ENCODE measurements around the gene SLC5A9. TPM values are rescaled to one million over a fixed set of nuclear protein-coding genes. Genes with fewer than 3 reads are reported as not detected.

Gene SLC5A9
- total RNA-seq, 1 experiment from 2014 or later: not detected

DNA sequence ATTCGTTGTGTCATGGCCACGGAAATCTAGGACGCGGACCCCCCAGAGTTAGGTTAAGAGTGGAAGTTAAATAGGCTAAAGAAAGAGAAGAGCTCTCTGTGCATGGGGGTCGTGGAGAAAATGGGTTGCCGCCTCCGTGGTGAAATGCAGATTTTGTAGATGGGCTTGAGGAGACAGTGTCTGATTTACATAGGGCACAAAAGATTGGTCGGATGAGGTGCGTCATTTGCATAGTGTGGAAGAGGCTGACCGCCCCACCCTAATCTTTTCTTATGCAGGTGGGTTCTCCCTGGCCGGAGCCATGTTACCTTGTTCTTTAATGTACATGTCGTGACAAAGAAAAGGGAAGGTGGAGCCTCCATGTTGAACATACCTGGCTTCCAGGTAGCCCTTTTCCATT lies 14.3 kb upstream of the SLC5A9 start:
- H3K9me2 ChIP-seq (ENCODE audit: insufficient read depth): no peaks in the 10 kb centered on the region
- RAD21 ChIA-PET (ENCODE audit: low non-redundant PET in 1 of 2, low total read pairs in 2 of 2, uncharacterized antibody in 2 of 2, unreplicated experiment in 2 of 2): no interaction called here
- no peaks in the 10 kb centered on the region for H3K9me3 ChIP-seq (ENCODE audit: control insufficient read depth in 1 of 2, insufficient read depth in 1 of 2, low read depth in 1 of 2, low read length in 2 of 2)
- no peak overlapping the region for H3K9ac ChIP-seq (ENCODE audit: low read length)
- no peaks in the 10 kb centered on the region for H4K20me1 ChIP-seq (ENCODE audit: insufficient read depth)
- CTCF ChIA-PET: no interaction called here
- no peaks in the 10 kb centered on the region for H3K4me1 ChIP-seq (ENCODE audit: control insufficient read depth in 1 of 2, insufficient read depth in 2 of 2, low read length in 2 of 2)
- no peak overlapping the region for H3K4me2 ChIP-seq (ENCODE audit: low read length)
- no peaks in the 10 kb centered on the region for H3K36me3 ChIP-seq (ENCODE audit: control insufficient read depth in 1 of 2, insufficient read depth in 2 of 2, low read length in 2 of 2)
- no peaks in the 10 kb centered on the region for H3K79me2 ChIP-seq (ENCODE audit: insufficient read depth, low read length)
- H3K27ac ChIP-seq (ENCODE audit: low read depth, low read length): no peak overlapping the region
- ATAC-seq (no peak), DNase-seq (ENCODE audit: low read depth, low spot score) (no peak)
- no TSS peak for BruUV-seq (replicated peaks)
- H2AFZ ChIP-seq (ENCODE audit: low read depth, low read length, poor library complexity, severe bottlenecking): no peak overlapping the region
- no peaks in the 10 kb centered on the region for H3K27me3 ChIP-seq (ENCODE audit: insufficient read depth, low read length)
- POLR2A ChIA-PET: no interaction called here
- intact Hi-C loops (cut with micrococcal nuclease): no loop called here
- TF ChIP-seq YY1 (IDR thresholded peaks at IDR 0.05; ENCODE audit: extremely low read depth, insufficient replicate concordance, low read depth, low read length): no peak
- H3K4me3 ChIP-seq (replicated peaks in 1 of 2; ENCODE audit: low read depth in 1 of 2, low read length in 2 of 2): no peak overlapping the region

DNA sequence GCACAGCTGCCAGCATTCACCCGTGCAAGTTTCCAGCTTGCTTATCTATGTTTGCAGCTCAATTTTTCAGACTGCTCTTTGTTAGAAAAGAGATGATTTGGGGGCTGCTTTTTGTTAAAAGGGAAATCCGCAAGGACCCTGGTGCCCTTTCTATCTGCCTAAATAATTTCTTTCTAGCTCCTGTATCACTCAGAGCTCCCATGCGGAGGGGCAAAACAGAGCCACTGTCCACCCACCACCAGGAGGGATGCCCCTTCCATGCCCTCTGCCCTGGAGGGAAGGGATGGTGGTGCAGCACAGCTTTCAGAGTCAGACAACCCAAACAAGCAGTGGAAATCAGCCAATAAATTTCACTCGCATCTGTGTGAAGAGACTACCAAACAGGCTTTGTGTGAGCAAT lies 13.9 kb upstream of the SLC5A9 start:
- DNase-seq (ENCODE audit: low read depth, low spot score) (no peak), ATAC-seq (no peak)
- H3K9me3 ChIP-seq (ENCODE audit: control insufficient read depth in 1 of 2, insufficient read depth in 1 of 2, low read depth in 1 of 2, low read length in 2 of 2): no peaks in the 10 kb centered on the region
- no peak overlapping the region for H3K4me2 ChIP-seq (ENCODE audit: low read length)
- H3K79me2 ChIP-seq (ENCODE audit: insufficient read depth, low read length): no peaks in the 10 kb centered on the region
- no peaks in the 10 kb centered on the region for H3K4me1 ChIP-seq (ENCODE audit: control insufficient read depth in 1 of 2, insufficient read depth in 2 of 2, low read length in 2 of 2)
- no peak overlapping the region for H3K27ac ChIP-seq (ENCODE audit: low read depth, low read length)
- no TSS peak for BruUV-seq (replicated peaks)
- ChIA-PET CTCF (no interaction called here), POLR2A (no interaction called here), RAD21 (ENCODE audit: low non-redundant PET in 1 of 2, low total read pairs in 2 of 2, uncharacterized antibody in 2 of 2, unreplicated experiment in 2 of 2) (no interaction called here)
- TF ChIP-seq YY1 (IDR thresholded peaks at IDR 0.05; ENCODE audit: extremely low read depth, insufficient replicate concordance, low read depth, low read length) (no peak), SP1 (IDR thresholded peaks at IDR 0.05; ENCODE audit: low read depth) (no peak), SIN3A (IDR thresholded peaks at IDR 0.05; ENCODE audit: low read depth) (no peak), ZFX (IDR thresholded peaks at IDR 0.05) (no peak), EGR1 (IDR thresholded peaks at IDR 0.05; ENCODE audit: low read depth) (no peak), ATF3 (IDR thresholded peaks at IDR 0.05) (no peak), CEBPB (IDR thresholded peaks at IDR 0.05; ENCODE audit: low read depth) (no peak), CBX3 (IDR thresholded peaks at IDR 0.05; ENCODE audit: low read depth) (no peak), POLR2AphosphoS5 (IDR thresholded peaks at IDR 0.05; ENCODE audit: low read depth, low read length) (no peak), FOSL1 (IDR thresholded peaks at IDR 0.05; ENCODE audit: low read depth) (no peak), EZH2 (IDR thresholded peaks at IDR 0.05) (no peak), ZNF274 (IDR thresholded peaks at IDR 0.05; ENCODE audit: low read depth, low read length) (no peak), ELF1 (IDR thresholded peaks at IDR 0.05; ENCODE audit: borderline replicate concordance, low read depth) (no peak), EZH2phosphoT487 (IDR thresholded peaks at IDR 0.05; ENCODE audit: borderline replicate concordance) (no peak), RAD21 (IDR thresholded peaks at IDR 0.05; ENCODE audit: low read depth) (no peak), POLR2A (IDR thresholded peaks at IDR 0.05; ENCODE audit: borderline replicate concordance, extremely low read depth, insufficient read depth, insufficient read length) (no peak)
- TF ChIP-seq, protein P1, sequence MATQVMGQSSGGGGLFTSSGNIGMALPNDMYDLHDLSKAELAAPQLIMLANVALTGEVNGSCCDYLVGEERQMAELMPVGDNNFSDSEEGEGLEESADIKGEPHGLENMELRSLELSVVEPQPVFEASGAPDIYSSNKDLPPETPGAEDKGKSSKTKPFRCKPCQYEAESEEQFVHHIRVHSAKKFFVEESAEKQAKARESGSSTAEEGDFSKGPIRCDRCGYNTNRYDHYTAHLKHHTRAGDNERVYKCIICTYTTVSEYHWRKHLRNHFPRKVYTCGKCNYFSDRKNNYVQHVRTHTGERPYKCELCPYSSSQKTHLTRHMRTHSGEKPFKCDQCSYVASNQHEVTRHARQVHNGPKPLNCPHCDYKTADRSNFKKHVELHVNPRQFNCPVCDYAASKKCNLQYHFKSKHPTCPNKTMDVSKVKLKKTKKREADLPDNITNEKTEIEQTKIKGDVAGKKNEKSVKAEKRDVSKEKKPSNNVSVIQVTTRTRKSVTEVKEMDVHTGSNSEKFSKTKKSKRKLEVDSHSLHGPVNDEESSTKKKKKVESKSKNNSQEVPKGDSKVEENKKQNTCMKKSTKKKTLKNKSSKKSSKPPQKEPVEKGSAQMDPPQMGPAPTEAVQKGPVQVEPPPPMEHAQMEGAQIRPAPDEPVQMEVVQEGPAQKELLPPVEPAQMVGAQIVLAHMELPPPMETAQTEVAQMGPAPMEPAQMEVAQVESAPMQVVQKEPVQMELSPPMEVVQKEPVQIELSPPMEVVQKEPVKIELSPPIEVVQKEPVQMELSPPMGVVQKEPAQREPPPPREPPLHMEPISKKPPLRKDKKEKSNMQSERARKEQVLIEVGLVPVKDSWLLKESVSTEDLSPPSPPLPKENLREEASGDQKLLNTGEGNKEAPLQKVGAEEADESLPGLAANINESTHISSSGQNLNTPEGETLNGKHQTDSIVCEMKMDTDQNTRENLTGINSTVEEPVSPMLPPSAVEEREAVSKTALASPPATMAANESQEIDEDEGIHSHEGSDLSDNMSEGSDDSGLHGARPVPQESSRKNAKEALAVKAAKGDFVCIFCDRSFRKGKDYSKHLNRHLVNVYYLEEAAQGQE (IDR thresholded peaks at IDR 0.05; ENCODE audit: low read depth): no peak
- H3K36me3 ChIP-seq (ENCODE audit: control insufficient read depth in 1 of 2, insufficient read depth in 2 of 2, low read length in 2 of 2): no peaks in the 10 kb centered on the region
- no peak overlapping the region for H3K9ac ChIP-seq (ENCODE audit: low read length)
- no peak overlapping the region for H3K4me3 ChIP-seq (replicated peaks in 1 of 2; ENCODE audit: low read depth in 1 of 2, low read length in 2 of 2)
- H4K20me1 ChIP-seq (ENCODE audit: insufficient read depth): no peaks in the 10 kb centered on the region
- intact Hi-C loops (cut with micrococcal nuclease): no loop called here
- H2AFZ ChIP-seq (ENCODE audit: low read depth, low read length, poor library complexity, severe bottlenecking): no peak overlapping the region
- H3K27me3 ChIP-seq (ENCODE audit: insufficient read depth, low read length): no peaks in the 10 kb centered on the region
- no peaks in the 10 kb centered on the region for H3K9me2 ChIP-seq (ENCODE audit: insufficient read depth)

Measured in HCT116 (cell line).